Activated CD8-positive, alpha-beta memory T cell treated with anti-CD3 and anti-CD28 coated beads for 36 hours (primary cell): Measurements from ENCODE around the gene HSPA8. TPM values are rescaled to one million over a fixed set of nuclear protein-coding genes. Genes with fewer than 3 reads are reported as not detected.

ENCODE experiments used
- CTCF ChIA-PET: fragments of 350-600 bp; sonication (Branson Sonifier 250); formaldehyde crosslinking; loops from one replicate; lab custom pipeline; 2021; ENCODE audit warnings: antibody characterized with exemption; lab: Charles Lee
- POLR2A ChIA-PET: fragments of 350-600 bp; sonication (Branson Sonifier 250); formaldehyde crosslinking; loops from one replicate; lab custom pipeline; 2021; ENCODE audit warnings: antibody characterized with exemption; lab: Charles Lee
- total RNA-seq, 2 experiments: library from RNA; stranded (reverse); gene quantifications; one replicate each; pipeline ENCODE4 v1.2.3, GENCODE V29; 2021

The HSPA8 gene
- total RNA-seq, 2 experiments from 2014 or later, result 3,768 to 3,828 TPM

DNA sequence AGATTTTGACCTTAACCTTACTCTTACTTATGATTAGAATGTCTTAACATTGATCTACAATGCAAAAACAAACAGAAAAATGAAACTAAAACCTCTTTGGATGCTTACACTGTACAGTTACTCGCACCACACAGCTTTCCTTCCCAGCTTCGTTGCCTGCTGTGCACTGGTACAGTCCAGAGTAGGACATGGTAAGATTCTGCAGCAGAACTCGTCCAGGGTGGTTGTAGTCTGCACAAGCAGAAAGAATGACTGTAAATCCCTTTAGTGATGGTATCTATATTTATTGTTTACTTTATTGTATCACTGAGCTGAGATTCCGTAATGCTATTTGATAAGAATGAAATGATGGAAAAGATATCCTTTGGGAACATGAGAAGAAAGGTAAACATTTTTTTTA lies 21.0 kb upstream of the HSPA8 start:
- ChIA-PET POLR2A (interaction anchor here (0.6 to 1.6 kb wide), 3 partner anchors 12 to 25 kb away, joined by 3 to 12 read pairs (median 9); partner anchors contain the start of gene HSPA8), CTCF (interaction anchor here (1.4 kb wide), 1 partner anchor 27 kb away, joined by 4 read pairs; no protein-coding TSS in a partner anchor)

DNA sequence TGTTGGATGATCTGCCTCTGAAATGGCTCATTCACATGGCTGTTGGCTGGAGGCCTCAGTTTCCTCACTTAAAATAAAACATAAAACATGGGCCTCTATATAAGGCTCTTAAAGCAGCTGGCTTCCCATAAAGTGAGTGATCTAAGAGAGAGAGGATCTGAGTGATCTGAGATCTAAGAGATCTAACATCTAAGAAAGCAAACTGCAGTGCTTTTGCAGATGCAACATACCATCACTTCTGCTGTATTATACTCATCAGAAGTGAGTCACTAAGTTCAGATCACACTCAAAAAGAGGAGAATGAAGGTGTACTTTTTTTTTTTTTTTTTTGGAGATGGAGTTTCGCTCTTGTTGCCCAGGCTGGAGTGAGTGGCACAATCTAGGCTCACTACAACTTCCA lies 18.1 kb upstream of the HSPA8 start:
- POLR2A ChIA-PET, result no interaction called here

DNA sequence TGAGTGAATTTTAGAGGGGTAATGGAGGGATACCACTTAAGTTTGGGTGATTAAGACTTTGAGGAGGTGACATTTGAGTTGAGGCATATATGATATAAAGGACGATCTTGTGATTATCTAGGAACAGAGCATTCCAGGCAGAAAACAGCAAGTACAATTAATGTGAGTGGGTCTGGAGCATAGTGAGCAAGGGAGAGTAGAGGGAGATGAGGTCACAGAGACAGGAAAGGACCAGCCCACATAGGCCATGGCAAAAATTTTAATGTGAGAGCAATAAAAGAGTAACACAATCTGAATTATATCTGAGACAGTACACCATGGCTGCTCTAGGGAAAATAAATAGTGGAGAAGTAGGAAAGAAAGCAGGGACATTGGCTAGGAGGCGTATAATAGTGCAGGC lies 14.5 kb upstream of the HSPA8 start:
- POLR2A ChIA-PET, result no interaction called here
- CTCF ChIA-PET, result no interaction called here

More for the DNA sequence above, 18.1 kb upstream of the HSPA8 start:
- CTCF ChIA-PET, result interaction anchor here (1.5 kb wide), 1 partner anchor 167 kb away, joined by 3 read pairs; no protein-coding TSS in a partner anchor

DNA sequence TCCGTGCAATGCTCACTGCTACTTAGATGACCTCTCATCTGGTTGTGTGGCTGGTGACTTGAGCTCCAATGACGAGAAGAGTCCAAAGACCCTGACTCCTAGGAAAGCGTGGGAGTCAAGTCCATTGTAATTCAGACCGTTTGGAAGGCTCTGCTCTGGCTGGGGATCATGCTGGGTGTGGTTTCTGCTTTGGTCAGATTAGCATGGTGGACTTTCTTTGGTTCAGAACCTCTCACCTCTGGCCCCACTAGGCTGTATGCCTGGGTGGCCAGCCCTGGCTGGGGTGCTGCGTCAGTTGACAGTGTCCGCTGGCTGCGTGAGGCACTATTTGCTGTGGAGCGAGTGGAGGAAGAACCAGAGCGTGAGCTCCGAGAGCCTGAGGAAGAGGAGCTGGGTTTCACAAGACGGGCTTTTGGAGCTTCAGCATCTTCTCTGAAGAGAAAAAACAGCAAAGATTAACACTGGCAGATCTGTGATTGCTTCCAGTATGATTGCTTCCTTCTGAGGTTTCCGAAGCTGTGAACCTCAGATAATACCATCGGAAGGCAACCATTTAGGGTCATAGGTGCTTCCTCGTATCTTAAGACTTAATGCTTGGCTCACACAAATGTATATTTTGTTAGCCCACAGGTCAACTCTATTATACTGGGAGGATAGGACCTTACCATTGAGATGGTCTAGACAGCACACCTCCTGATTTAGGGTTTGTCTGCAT lies 11.6 kb upstream of the HSPA8 start:
- ChIA-PET POLR2A (interaction anchor here (4.4 kb wide), 1 partner anchor 12 kb away, joined by 33 read pairs; the partner anchor contains the start of gene HSPA8), CTCF (interaction anchor here (1.3 kb wide), 1 partner anchor 8 kb away, joined by 4 read pairs; no protein-coding TSS in a partner anchor)

DNA sequence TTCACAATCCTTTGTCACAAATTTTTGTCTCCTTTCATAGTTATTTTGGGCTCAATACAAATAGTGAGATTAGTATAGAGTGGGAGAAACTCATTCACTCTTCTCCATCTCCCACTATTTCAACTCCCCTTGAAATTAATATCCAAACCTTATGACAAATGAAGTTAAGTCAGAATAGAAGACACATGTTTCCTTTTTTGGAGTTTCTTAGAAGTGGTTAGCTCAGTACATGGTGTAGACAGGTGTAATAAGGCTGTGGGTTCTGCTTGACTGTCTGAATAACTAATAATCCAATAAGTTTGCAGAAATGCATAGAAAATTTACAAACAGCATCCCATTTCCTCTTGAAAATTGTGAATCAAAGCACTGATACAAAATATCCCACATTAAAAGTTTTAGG lies 10.8 kb upstream of the HSPA8 start:
- CTCF ChIA-PET, result interaction anchor here (0.8 to 1.9 kb wide), 4 partner anchors 9 to 21 kb away, joined by 3 to 4 read pairs (median 4); no protein-coding TSS in a partner anchor
- POLR2A ChIA-PET, result interaction anchor here (4.4 kb wide), 1 partner anchor 11 kb away, joined by 33 read pairs; the partner anchor contains the start of gene HSPA8

DNA sequence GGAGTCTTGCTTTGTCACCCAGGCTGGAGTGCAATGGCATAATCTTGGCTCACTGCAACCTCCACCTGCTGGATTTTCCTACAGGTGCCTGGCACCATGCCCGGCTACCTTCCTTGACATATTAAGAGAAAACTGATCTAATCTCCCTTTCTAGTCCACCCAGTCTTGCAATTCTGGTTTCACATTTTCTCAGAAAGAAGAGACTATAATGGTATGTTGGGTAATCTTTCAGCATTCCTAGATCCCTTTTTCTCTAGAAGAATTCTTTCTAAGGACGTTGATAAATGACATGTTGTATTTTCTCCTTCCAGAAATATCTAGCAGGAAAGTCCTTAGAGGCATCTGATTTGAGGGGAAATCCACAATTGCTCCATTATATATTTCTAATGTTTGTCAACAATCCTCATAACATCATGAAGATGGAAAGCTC lies 10.4 kb upstream of the HSPA8 start:
- POLR2A ChIA-PET, result interaction anchor here (4.4 kb wide), 1 partner anchor 11 kb away, joined by 33 read pairs; the partner anchor contains the start of gene HSPA8
- CTCF ChIA-PET, result interaction anchor here (0.8 to 1.9 kb wide), 4 partner anchors 9 to 21 kb away, joined by 3 to 4 read pairs (median 4); no protein-coding TSS in a partner anchor

DNA sequence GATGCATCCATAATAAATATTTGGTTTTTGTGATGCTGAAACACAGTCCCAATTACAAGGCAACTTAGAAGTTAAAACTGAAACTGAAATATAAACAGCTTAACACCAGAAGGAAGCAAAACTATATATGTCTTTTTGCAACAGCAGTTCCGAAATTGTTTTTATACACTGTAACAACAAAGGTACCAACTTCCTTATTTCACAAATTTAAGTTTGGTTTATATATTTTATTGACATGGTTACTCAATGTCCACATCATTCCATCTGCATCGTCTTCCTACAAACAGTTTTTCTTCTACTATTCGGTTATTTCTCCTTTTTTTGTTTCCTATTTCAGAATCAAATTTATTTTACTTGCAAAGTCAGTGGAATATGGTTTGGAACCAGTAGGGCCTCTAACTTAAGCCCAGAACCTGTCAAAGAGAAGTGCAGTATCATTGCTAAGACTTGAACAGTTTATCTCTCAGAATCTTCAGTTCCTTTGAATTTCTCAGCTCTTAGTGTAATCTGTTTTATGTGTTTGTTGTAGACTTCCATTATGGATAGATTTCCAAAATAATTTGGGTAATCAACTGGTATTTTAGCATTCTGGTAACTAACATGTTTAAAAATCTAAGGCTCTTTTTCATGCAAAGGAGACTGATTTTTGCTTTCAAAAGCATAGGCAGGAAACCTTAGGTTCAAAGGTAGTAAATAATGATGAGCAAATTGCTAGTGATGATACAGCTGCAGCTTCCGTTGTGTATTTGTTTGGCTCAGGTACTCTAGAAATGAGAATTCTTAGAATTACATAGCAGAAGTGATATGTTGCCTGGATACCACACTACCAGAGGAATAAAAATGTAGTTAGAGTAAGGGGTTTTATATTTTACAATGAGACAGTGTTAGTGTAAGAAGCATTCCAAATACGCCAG lies 8.2 kb upstream of the HSPA8 start:
- POLR2A ChIA-PET, result interaction anchor here (0.6 to 4.4 kb wide), 5 partner anchors 8 to 214 kb away, joined by 3 to 33 read pairs (median 4); partner anchors contain the start of gene HSPA8
- CTCF ChIA-PET, result interaction anchor here (0.7 to 1.1 kb wide), 3 partner anchors 12 to 33 kb away, joined by 3 to 6 read pairs (median 4); no protein-coding TSS in a partner anchor

DNA sequence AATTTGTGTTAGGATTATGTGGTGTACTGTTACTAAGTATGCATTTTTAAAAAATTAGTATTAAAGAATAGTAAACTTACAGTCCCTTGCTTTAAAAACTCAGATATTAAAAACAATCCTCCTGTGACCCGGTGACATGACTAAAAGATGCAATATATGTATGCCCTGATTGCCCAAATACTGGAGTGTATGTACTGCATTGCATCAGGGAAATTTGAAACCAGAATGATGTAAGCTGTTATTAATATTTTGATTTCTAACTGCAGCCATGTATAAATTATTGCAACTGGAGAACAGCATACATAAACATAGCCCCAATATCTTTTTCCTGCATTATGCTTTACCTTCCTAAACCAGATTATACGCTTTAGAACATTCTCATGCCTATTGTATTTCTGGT lies 3.7 kb upstream of the HSPA8 start:
- CTCF ChIA-PET, result no interaction called here
- POLR2A ChIA-PET, result interaction anchor here (0.6 kb wide), 1 partner anchor 13 kb away, joined by 3 read pairs; no protein-coding TSS in a partner anchor

DNA sequence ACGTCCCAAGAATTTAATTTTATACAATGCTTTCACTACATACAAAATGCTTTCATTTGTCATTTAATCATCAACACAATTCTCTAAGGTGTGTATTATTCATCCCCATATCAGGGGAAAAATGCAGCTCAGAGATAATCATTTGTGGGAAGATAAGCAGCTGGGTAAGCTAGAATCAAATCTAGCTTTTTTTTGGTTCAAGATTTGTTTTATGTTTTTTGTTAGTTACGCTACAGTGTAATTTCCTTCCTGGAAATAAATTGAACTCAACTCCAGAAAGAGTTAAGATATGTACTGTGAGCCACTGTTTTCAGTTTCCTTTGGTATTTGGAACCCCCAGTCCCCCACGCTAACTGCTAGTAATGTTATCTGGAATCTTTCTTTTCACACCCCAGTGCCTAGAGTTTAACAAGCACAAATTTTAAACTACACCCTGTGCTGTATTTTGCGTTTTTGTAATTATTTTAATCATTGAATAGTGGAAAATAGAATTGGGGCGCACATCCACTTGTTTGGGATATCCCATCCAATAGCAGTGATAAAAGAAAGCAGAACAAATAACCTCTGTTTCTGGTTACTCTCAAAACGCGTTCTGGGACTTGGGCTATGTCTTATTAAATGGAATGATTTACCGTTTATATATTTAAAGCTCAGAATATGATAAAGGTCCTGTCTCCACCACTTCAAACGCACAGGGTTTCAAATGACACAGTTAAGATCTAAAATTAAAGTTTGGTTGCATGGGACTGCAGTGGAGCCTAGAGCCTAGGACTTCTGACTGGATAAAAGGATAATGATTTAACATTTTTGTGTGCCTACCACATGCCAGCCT lies 2.1 kb upstream of the HSPA8 start:
- POLR2A ChIA-PET, result interaction anchor here (0.5 to 2.3 kb wide), 6 partner anchors 10 to 220 kb away, joined by 3 to 30 read pairs (median 7); no protein-coding TSS in a partner anchor

DNA sequence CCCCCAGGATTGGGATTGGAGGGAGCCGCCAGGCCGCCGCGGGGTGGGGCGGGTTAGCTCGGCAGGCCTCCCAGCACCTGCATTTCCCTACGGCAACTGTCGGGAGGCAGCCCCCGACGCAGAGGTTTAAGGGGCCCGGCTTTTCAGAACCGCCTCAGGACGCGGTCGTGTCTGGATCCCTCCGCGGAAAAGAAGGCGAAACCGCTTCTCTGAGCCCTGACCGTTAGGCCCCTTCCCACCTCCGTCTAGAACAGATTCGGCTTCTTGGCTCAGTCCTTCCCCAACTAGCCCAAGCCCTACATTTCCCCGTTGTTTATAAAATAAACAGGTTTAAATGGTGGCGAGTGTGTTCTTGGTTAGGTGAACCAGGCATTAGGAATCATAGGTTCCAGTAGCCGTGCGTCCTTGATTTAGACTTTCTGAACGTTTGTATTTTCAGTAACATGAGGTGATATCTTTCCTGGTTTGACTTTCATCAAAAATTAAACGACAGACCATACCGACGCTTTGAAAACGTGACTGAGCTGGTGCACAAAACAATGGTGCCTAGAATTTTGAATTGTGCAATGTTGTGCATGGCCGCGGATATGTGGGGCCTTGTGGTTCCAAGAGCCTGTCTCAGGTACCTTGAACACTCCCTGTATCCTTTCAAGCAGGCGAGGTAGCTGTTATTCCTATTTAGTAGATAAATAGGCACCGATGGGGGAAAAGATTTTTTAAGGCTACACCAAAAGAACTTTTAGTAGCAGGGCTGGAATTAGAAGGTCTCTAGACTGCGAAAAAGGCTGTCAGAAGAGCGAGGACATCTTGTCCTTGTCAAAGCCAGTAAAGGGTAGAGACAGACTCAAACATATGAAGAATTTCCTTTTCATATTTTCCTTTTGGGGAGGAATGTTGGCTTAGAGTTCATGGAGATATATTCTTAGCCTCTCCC lies 1.2 kb upstream of the HSPA8 start:
- ChIA-PET CTCF (interaction anchor here (0.6 to 1.4 kb wide), 2 partner anchors 42 to 72 kb away, joined by 3 to 4 read pairs; no protein-coding TSS in a partner anchor), POLR2A (interaction anchor here (0.6 to 3.5 kb wide), 6 partner anchors 8 to 225 kb away, joined by 3 to 33 read pairs (median 9); partner anchors contain the start of gene CRTAM)

More for the DNA sequence above, 2.1 kb upstream of the HSPA8 start:
- CTCF ChIA-PET, result interaction anchor here (1.2 to 1.4 kb wide), 2 partner anchors 9 to 43 kb away, joined by 3 to 4 read pairs; no protein-coding TSS in a partner anchor

DNA sequence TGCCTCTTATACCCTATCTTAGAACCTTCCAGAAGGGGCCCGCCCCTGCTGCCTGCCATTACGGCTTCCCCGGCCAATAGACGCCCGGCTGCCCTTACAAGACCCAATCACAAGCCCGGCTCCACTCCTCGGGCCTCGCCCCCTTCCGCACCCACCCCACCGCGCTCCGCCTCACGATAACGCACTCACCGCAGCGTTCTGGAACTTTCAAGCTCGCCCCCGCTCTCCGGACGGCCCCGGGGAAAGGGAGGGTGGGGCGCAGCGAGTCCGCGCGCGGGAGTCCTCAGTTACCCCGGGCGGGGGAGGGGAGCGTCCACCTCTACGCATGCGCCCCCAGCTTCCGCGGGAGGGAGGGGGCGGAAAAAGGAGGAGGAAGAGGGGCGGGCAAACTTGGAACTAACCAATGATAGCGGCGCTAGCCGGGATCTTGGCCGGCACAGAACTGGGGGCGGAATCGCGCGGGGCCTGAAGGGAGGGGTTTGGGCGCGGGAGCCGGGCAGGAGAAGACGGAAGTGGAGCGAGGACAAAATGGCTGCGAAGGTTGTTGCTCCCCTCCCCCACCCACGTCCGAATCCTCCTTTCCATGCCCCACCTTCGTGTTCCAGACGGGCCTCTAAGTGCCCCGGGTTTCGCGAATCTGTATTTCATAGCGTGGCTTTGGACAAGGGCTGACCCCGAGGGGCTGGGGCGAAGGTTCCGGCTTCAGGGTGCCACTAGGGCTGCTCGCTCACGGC lies 389 bp upstream of the HSPA8 start:
- CTCF ChIA-PET, result interaction anchor here (1.3 kb wide), 1 partner anchor 40 kb away, joined by 3 read pairs; no protein-coding TSS in a partner anchor
- POLR2A ChIA-PET, result interaction anchor here (0.6 to 3.5 kb wide), 18 partner anchors 8 to 1573 kb away, joined by 3 to 33 read pairs (median 6); partner anchors contain the start of gene CRTAM

DNA sequence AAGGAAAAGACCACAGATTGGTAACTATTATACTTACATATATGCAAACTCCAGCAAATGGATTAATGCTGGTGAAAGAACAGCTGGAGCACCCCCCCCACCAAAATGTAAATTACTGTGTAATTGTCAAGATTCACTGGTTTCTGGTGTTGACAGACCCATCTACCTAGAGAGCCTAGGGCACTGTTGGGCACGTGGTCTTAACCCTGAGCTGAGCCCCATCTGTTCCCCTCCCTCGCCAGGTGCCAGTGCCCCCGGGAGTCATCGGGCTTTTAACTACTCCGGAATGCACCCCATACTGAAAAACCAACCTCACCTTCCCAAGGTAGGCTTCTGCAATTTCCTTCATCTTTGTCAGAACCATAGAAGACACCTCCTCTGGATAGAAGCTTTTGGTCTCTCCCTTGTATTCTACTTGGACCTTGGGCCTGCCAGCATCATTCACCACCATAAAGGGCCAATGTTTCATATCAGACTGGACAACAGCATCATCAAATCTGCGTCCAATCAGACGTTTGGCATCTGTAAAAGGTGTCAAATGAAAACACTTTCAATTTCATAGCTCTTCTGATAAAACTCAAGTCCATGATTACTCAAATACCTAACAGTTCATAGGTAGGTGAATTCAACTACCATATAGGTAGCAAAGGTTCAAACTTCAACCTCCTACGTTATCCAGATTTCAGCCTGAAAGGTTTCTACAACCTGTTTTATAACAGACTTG lies 1.5 kb downstream of the HSPA8 start:
- CTCF ChIA-PET, result no interaction called here
- POLR2A ChIA-PET, result interaction anchor here (2.2 to 3.5 kb wide), 2 partner anchors 11 to 22 kb away, joined by 12 to 33 read pairs; no protein-coding TSS in a partner anchor

DNA sequence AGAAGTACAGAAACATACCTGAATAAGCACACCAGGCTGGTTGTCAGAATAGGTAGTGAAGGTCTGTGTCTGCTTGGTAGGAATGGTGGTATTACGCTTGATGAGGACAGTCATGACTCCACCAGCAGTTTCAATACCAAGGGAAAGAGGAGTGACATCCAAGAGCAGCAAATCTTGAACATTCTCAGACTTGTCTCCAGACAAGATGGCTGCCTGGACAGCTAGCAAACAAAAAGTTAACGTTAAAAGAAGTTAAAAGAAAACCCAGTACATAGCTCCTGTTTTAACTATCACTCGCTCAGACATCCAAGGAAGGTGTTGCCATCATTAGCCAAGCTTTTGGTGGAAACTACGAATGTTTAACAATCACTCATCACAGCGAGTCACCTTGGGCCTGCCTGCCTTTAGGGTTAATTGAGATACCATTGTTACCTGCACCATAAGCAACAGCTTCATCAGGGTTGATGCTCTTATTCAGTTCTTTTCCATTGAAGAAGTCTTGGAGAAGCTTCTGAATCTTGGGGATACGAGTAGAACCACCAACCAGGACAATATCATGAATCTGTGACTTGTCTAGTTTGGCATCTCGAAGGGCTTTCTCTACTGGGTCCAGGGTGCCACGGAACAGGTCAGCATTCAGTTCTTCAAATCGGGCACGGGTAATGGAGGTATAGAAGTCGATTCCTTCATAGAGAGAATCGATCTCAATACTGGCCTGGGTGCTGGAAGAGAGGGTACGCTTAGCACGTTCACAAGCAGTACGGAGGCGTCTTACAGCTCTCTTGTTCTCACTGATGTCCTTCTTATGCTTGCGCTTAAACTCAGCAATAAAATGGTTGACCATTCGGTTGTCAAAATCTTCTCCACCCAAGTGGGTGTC lies 2.7 kb downstream of the HSPA8 start:
- ChIA-PET POLR2A (interaction anchor here (0.9 to 1.1 kb wide), 3 partner anchors 10 to 221 kb away, joined by 3 to 6 read pairs (median 4); partner anchors contain the start of gene CRTAM), CTCF (interaction anchor here (1.9 kb wide), 1 partner anchor 9 kb away, joined by 4 read pairs; no protein-coding TSS in a partner anchor)
